Activated naive CD4-positive, alpha-beta T cell treated with anti-CD3 and anti-CD28 coated beads, Interleukin-2, amount 10 ng/mL, durations not matched to agents 7 days and 5 days (primary cell): ENCODE results near the gene IZUMO1.
A peak's percentile ranks its signal among the peaks of the same experiment; 100 is the strongest.
"Not testable (repeated sequence)": the region's sequence is repeated elsewhere in the genome, so short reads cannot be mapped to it uniquely, and the experiment has no call there.

ENCODE experiments used
- CTCF ChIA-PET: fragments of 350-600 bp; sonication (Branson Sonifier 250); formaldehyde crosslinking; loops from one replicate; lab custom pipeline; 2021; ENCODE audit warnings: antibody characterized with exemption; lab: Charles Lee
- DNase-seq: peaks from one replicate; pipeline ENCODE4 v3.0.0-alpha.2; 2020
- H3K27ac Mint-ChIP-seq: one replicate; pipeline ENCODE4 v1.8.0; 2021; ENCODE audit warnings: mild to moderate bottlenecking, moderate library complexity, mixed read lengths
- H3K27me3 Mint-ChIP-seq: one replicate; pipeline ENCODE4 v1.8.0; 2021; ENCODE audit warnings: mild to moderate bottlenecking, mixed read lengths
- H3K36me3 Mint-ChIP-seq: one replicate; pipeline ENCODE4 v1.8.0; 2021; ENCODE audit warnings: mixed read lengths
- H3K4me1 Mint-ChIP-seq: one replicate; pipeline ENCODE4 v1.8.0; 2021; ENCODE audit warnings: mixed read lengths
- H3K4me3 Mint-ChIP-seq: one replicate; pipeline ENCODE4 v1.8.0; 2021; ENCODE audit warnings: mild to moderate bottlenecking, moderate library complexity, mixed read lengths
- H3K9me3 Mint-ChIP-seq: one replicate; pipeline ENCODE4 v1.8.0; 2021; ENCODE audit warnings: mixed read lengths

Gene IZUMO1

GRCh38 chr19:48770734-48771472 lies 24.2 kb upstream of the IZUMO1 start:
- Mint-ChIP-seq H3K27me3 (peaks cover 45% of the 10 kb centered on the region), H3K4me3 (no peak overlapping the region), H3K27ac (no peak overlapping the region), H3K9me3 (no peaks in the 10 kb centered on the region), H3K36me3 (no peaks in the 10 kb centered on the region), H3K4me1 (no peaks in the 10 kb centered on the region)
- CTCF ChIA-PET = interaction anchor here (2.1 kb wide), 1 partner anchor 17 kb away, joined by 7 read pairs; no protein-coding TSS in a partner anchor
- no peak for DNase-seq

GRCh38 chr19:48770266-48770665 lies 23.6 kb upstream of the IZUMO1 start:
- H3K27ac Mint-ChIP-seq = no peak overlapping the region
- H3K36me3 Mint-ChIP-seq = no peaks in the 10 kb centered on the region
- H3K9me3 Mint-ChIP-seq = no peaks in the 10 kb centered on the region
- H3K27me3 Mint-ChIP-seq = peaks cover 52% of the 10 kb centered on the region
- no peak overlapping the region for H3K4me3 Mint-ChIP-seq
- no peak for DNase-seq
- H3K4me1 Mint-ChIP-seq = no peaks in the 10 kb centered on the region
- CTCF ChIA-PET = interaction anchor here (2.1 kb wide), 1 partner anchor 18 kb away, joined by 7 read pairs; no protein-coding TSS in a partner anchor

GRCh38 chr19:48768994-48769713 lies 22.4 kb upstream of the IZUMO1 start:
- Mint-ChIP-seq H3K36me3 (no peaks in the 10 kb centered on the region), H3K27ac (no peak overlapping the region), H3K4me3 (no peak overlapping the region), H3K4me1 (no peaks in the 10 kb centered on the region), H3K27me3 (peaks cover 53% of the 10 kb centered on the region), H3K9me3 (no peaks in the 10 kb centered on the region)
- CTCF ChIA-PET = interaction anchor here (2.1 kb wide), 1 partner anchor 19 kb away, joined by 7 read pairs; no protein-coding TSS in a partner anchor
- DNase-seq = no peak

- CTCF ChIA-PET, H3K27ac Mint-ChIP-seq, H3K36me3 Mint-ChIP-seq, H3K9me3 Mint-ChIP-seq, DNase-seq, H3K4me1 Mint-ChIP-seq, H3K4me3 Mint-ChIP-seq: not testable (repeated sequence)
- H3K27me3 Mint-ChIP-seq = peaks cover 53% of the 10 kb centered on the region
Observed at GRCh38 chr19:48768171-48768753, 21.6 kb upstream of the IZUMO1 start.

GRCh38 chr19:48765816-48766215 lies 19.1 kb upstream of the IZUMO1 start:
- H3K4me1 Mint-ChIP-seq, H3K36me3 Mint-ChIP-seq, H3K9me3 Mint-ChIP-seq, H3K4me3 Mint-ChIP-seq, CTCF ChIA-PET, H3K27ac Mint-ChIP-seq, DNase-seq: not testable (repeated sequence)
- peaks cover 69% of the 10 kb centered on the region for H3K27me3 Mint-ChIP-seq

GRCh38 chr19:48760504-48761205 lies 13.9 kb upstream of the IZUMO1 start:
- H3K27ac Mint-ChIP-seq = peak overlapping the region; percentile 65
- no peak overlapping the region for H3K4me3 Mint-ChIP-seq
- DNase-seq = no peak
- CTCF ChIA-PET = no interaction called here
- peaks cover 48% of the 10 kb centered on the region for H3K27me3 Mint-ChIP-seq
- H3K4me1 Mint-ChIP-seq = peaks cover 10% of the 10 kb centered on the region
- H3K36me3 Mint-ChIP-seq = no peaks in the 10 kb centered on the region
- H3K9me3 Mint-ChIP-seq = no peaks in the 10 kb centered on the region

- peaks cover 68% of the 10 kb centered on the region for H3K27me3 Mint-ChIP-seq
- CTCF ChIA-PET = no interaction called here
- H3K4me1 Mint-ChIP-seq = peaks cover 23% of the 10 kb centered on the region
- no peak overlapping the region for H3K4me3 Mint-ChIP-seq
- DNase-seq = no peak
- no peaks in the 10 kb centered on the region for H3K9me3 Mint-ChIP-seq
- H3K36me3 Mint-ChIP-seq = no peaks in the 10 kb centered on the region
- H3K27ac Mint-ChIP-seq = no peak overlapping the region
Observed at GRCh38 chr19:48757741-48758144, 11.0 kb upstream of the IZUMO1 start.

- CTCF ChIA-PET = no interaction called here
- Mint-ChIP-seq H3K36me3 (no peaks in the 10 kb centered on the region), H3K27ac (no peak overlapping the region), H3K4me3 (no peak overlapping the region), H3K4me1 (peaks cover 24% of the 10 kb centered on the region), H3K9me3 (no peaks in the 10 kb centered on the region), H3K27me3 (peaks cover 68% of the 10 kb centered on the region)
- DNase-seq = no peak
Observed at GRCh38 chr19:48757089-48757675, 10.5 kb upstream of the IZUMO1 start.

- H3K27me3 Mint-ChIP-seq = peaks cover 68% of the 10 kb centered on the region
- H3K4me3 Mint-ChIP-seq = no peak overlapping the region
- H3K9me3 Mint-ChIP-seq = no peaks in the 10 kb centered on the region
- CTCF ChIA-PET = no interaction called here
- no peak for DNase-seq
- peaks cover 29% of the 10 kb centered on the region for H3K4me1 Mint-ChIP-seq
- no peak overlapping the region for H3K27ac Mint-ChIP-seq
- no peaks in the 10 kb centered on the region for H3K36me3 Mint-ChIP-seq
Observed at GRCh38 chr19:48756686-48757085, 10.0 kb upstream of the IZUMO1 start.

GRCh38 chr19:48756212-48756611 lies 9.5 kb upstream of the IZUMO1 start:
- peaks cover 30% of the 10 kb centered on the region for H3K4me1 Mint-ChIP-seq
- CTCF ChIA-PET = no interaction called here
- H3K27me3 Mint-ChIP-seq = peaks cover 68% of the 10 kb centered on the region
- no peaks in the 10 kb centered on the region for H3K9me3 Mint-ChIP-seq
- DNase-seq = no peak
- H3K27ac Mint-ChIP-seq = no peak overlapping the region
- H3K4me3 Mint-ChIP-seq = no peak overlapping the region
- H3K36me3 Mint-ChIP-seq = no peaks in the 10 kb centered on the region

- CTCF ChIA-PET = no interaction called here
- H3K9me3 Mint-ChIP-seq = no peaks in the 10 kb centered on the region
- peaks cover 33% of the 10 kb centered on the region for H3K4me1 Mint-ChIP-seq
- H3K36me3 Mint-ChIP-seq = no peaks in the 10 kb centered on the region
- no peak for DNase-seq
- H3K4me3 Mint-ChIP-seq = no peak overlapping the region
- peaks cover 68% of the 10 kb centered on the region for H3K27me3 Mint-ChIP-seq
- no peak overlapping the region for H3K27ac Mint-ChIP-seq
Observed at GRCh38 chr19:48755787-48756186, 9.1 kb upstream of the IZUMO1 start.

GRCh38 chr19:48755084-48755641 lies 8.5 kb upstream of the IZUMO1 start, which contains the start of gene FGF21:
FGF21 (plus strand) TSS chr19:48755524; CDS start chr19:48756237, 713 bp downstream.
- H3K27ac Mint-ChIP-seq = no peak within 1 kb of the TSS

GRCh38 chr19:48752496-48753365 lies 6.0 kb upstream of the IZUMO1 start, which contains the start of gene FUT1:
FUT1 (minus strand) TSS chr19:48752641; CDS start chr19:48751281, 1,360 bp downstream.
- H3K4me1 Mint-ChIP-seq = peaks cover 24% of the 10 kb centered on the region

More at GRCh38 chr19:48755084-48755641, 8.5 kb upstream of the IZUMO1 start, which contains the start of gene FGF21:
- peaks cover 69% of the 10 kb centered on the region for H3K27me3 Mint-ChIP-seq
- H3K9me3 Mint-ChIP-seq = no peaks in the 10 kb centered on the region
- no peak for DNase-seq
- CTCF ChIA-PET = no interaction called here
- H3K36me3 Mint-ChIP-seq = no peaks in the 10 kb centered on the region
- H3K4me3 Mint-ChIP-seq = no peak within 1 kb of the TSS
- peaks cover 27% of the 10 kb centered on the region for H3K4me1 Mint-ChIP-seq

More at GRCh38 chr19:48752496-48753365, 6.0 kb upstream of the IZUMO1 start, which contains the start of gene FUT1:
- peak; percentile 55 for DNase-seq
- peak within 1 kb of the TSS; percentile 67 for H3K4me3 Mint-ChIP-seq
- no peaks in the 10 kb centered on the region for H3K36me3 Mint-ChIP-seq
- CTCF ChIA-PET = interaction anchor here (0.7 to 1.1 kb wide), 3 partner anchors 14 to 35 kb away, joined by 3 to 4 read pairs (median 3); no protein-coding TSS in a partner anchor
- H3K27me3 Mint-ChIP-seq = peaks cover 83% of the 10 kb centered on the region
- no peaks in the 10 kb centered on the region for H3K9me3 Mint-ChIP-seq
- peak within 1 kb of the TSS; percentile 65 for H3K27ac Mint-ChIP-seq
